Measurements from ENCODE around the gene TCP1. TPM values are rescaled to one million over a fixed set of nuclear protein-coding genes. Genes with fewer than 3 reads are reported as not detected.

TCP1 gene
- total and polyA plus RNA-seq, 2 experiments from 2014 or later: 222 to 346 TPM

DNA sequence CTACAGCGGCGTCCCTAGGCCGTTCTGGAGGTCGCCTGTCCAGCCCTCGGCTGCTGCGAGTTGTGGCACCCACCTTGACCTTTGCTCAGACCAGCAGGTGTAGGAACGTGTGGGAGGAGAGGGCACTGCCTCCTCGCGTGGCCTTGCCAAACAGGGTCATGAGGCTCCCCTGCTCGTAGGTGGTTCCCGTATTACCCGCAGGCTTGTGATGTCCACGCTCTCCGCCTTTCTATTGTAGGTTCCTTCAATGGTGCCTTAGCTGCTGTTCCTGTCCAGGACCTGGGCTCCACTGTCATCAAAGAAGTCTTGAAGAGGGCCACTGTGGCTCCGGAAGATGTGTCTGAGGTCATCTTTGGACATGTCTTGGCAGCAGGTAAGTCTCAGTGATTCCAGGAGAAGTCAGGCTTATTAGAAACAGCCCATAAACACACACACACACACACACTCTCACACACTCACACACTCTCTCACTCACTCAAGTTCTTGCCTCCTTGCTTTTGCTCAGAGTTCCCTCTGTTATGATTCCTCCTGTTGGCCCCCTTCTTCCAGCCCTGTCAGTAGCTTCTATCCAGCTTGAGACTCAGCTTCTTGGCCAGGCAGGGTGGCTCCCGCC, 26.6 kb downstream of the TCP1 start:
- peak overlapping the region; percentile 90 for H3K4me3 Mint-ChIP-seq
- H3K9me3 Mint-ChIP-seq: no peaks in the 10 kb centered on the region; the same call in 2 of the 3 replicates
- peaks cover 20% of the 10 kb centered on the region for H3K27me3 Mint-ChIP-seq (ENCODE audit: insufficient read depth, low read depth, poor library complexity)
- H3K4me1 Mint-ChIP-seq: peaks cover 37% of the 10 kb centered on the region
- peak overlapping the region; percentile 88 for H3K4me3 ChIP-seq
- DNase-seq (ENCODE audit: low spot score) (peak; percentile 20), ATAC-seq (no peak)
- H3K9me2 ChIP-seq (ENCODE audit: insufficient read depth): no peaks in the 10 kb centered on the region
- H3K36me3 Mint-ChIP-seq (ENCODE audit: low read depth): peaks cover 71% of the 10 kb centered on the region
- no peak overlapping the region for H2AFZ ChIP-seq
- H3F3A ChIP-seq (replicated peaks; ENCODE audit: low read depth): peaks cover 5% of the 10 kb centered on the region
- peak overlapping the region; percentile 83 for H3K4me2 ChIP-seq
- no peak overlapping the region for H3K27ac ChIP-seq (ENCODE audit: low read depth)
- TF ChIP-seq, protein P1, sequence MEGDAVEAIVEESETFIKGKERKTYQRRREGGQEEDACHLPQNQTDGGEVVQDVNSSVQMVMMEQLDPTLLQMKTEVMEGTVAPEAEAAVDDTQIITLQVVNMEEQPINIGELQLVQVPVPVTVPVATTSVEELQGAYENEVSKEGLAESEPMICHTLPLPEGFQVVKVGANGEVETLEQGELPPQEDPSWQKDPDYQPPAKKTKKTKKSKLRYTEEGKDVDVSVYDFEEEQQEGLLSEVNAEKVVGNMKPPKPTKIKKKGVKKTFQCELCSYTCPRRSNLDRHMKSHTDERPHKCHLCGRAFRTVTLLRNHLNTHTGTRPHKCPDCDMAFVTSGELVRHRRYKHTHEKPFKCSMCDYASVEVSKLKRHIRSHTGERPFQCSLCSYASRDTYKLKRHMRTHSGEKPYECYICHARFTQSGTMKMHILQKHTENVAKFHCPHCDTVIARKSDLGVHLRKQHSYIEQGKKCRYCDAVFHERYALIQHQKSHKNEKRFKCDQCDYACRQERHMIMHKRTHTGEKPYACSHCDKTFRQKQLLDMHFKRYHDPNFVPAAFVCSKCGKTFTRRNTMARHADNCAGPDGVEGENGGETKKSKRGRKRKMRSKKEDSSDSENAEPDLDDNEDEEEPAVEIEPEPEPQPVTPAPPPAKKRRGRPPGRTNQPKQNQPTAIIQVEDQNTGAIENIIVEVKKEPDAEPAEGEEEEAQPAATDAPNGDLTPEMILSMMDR (conservative IDR thresholded peaks at IDR 0.05; ENCODE audit: low read depth in 2 of 2): no peak
- TF ChIP-seq EZH2phosphoT487 (IDR thresholded peaks at IDR 0.05; ENCODE audit: unreplicated experiment) (no peak), ZNF114 (CRISPR knock-in tag; IDR thresholded peaks at IDR 0.05) (no peak)
- TF ChIP-seq, protein P2, sequence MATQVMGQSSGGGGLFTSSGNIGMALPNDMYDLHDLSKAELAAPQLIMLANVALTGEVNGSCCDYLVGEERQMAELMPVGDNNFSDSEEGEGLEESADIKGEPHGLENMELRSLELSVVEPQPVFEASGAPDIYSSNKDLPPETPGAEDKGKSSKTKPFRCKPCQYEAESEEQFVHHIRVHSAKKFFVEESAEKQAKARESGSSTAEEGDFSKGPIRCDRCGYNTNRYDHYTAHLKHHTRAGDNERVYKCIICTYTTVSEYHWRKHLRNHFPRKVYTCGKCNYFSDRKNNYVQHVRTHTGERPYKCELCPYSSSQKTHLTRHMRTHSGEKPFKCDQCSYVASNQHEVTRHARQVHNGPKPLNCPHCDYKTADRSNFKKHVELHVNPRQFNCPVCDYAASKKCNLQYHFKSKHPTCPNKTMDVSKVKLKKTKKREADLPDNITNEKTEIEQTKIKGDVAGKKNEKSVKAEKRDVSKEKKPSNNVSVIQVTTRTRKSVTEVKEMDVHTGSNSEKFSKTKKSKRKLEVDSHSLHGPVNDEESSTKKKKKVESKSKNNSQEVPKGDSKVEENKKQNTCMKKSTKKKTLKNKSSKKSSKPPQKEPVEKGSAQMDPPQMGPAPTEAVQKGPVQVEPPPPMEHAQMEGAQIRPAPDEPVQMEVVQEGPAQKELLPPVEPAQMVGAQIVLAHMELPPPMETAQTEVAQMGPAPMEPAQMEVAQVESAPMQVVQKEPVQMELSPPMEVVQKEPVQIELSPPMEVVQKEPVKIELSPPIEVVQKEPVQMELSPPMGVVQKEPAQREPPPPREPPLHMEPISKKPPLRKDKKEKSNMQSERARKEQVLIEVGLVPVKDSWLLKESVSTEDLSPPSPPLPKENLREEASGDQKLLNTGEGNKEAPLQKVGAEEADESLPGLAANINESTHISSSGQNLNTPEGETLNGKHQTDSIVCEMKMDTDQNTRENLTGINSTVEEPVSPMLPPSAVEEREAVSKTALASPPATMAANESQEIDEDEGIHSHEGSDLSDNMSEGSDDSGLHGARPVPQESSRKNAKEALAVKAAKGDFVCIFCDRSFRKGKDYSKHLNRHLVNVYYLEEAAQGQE (IDR thresholded peaks at IDR 0.05; ENCODE audit: unreplicated experiment): no peak
- peaks cover 18% of the 10 kb centered on the region for H3K4me1 ChIP-seq (ENCODE audit: insufficient read depth)
- peak overlapping the region; percentile 82 for H3K27ac Mint-ChIP-seq
- peaks cover 44% of the 10 kb centered on the region for H3K79me2 ChIP-seq (replicated peaks; ENCODE audit: insufficient read depth)
- H3K27me3 ChIP-seq (ENCODE audit: insufficient read depth): no peaks in the 10 kb centered on the region
- H3K36me3 ChIP-seq (ENCODE audit: insufficient read depth): peaks cover 41% of the 10 kb centered on the region
- peaks cover 9% of the 10 kb centered on the region; the same call in 1 of the 2 replicates for H4K20me1 ChIP-seq (replicated peaks; ENCODE audit: insufficient read depth)

DNA sequence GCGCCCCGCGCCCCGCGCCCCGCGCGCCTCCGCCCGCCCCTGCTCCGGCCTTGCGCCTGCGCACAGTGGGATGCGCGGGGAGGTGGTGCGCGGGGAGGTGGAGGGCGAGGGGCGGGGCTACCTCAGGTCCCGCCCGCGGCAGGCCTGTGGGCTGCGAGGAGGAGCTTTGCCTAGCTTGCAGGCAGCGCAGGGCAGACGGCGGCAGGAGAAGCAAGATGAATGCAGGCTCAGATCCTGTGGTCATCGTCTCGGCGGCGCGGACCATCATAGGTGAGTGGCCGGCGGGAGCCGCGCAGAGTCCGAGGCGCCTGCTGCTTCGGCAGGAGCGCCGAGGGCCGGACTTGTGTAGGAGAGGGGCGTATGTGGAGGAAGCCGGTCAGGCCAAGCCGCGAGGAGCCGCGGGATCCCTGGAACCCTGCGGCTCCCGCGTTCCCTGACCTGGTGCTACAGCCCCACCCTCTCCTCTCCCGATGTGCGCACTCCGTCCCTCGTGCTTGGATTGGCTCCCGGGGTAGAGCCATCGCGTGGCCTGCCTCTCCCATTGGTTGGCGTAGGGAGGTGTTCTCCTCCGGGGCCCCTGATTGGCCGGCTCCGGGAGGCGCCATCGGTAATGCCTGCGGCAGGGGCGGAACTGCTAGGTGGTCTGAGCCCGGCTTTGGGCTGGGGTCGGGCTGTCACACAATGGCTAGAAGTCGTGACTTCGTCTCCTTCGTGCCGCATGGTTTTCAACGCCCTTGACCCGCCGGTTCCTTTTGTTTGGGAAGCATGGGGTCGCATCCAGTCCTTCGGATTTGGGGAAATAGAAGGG, 27.3 kb downstream of the TCP1 start, which contains the start of gene ACAT2:
Gene ACAT2 (plus strand): TSS at position 173 of the 808 bp plus-strand sequence. CDS start 43 bp downstream, at position 216.
- Histone ChIP-seq H2AFZ (peak within 1 kb of the TSS; percentile 80; the same call in 1 of the 2 replicates), H3K4me2 (peak within 1 kb of the TSS; percentile 83), H3K4me3 (peak within 1 kb of the TSS; percentile 88), H3K9me2 (ENCODE audit: insufficient read depth) (no peaks in the 10 kb centered on the region), H4K20me1 (replicated peaks; ENCODE audit: insufficient read depth) (0 out of 2 replicates have a peak, but pooled peaks cover 9% of the 10 kb centered on the region), H3K36me3 (ENCODE audit: insufficient read depth) (peaks cover 40% of the 10 kb centered on the region), H3K27me3 (ENCODE audit: insufficient read depth) (no peaks in the 10 kb centered on the region), H3K4me1 (ENCODE audit: insufficient read depth) (peaks cover 18% of the 10 kb centered on the region), H3K79me2 (replicated peaks; ENCODE audit: insufficient read depth) (peaks cover 44% of the 10 kb centered on the region), H3K27ac (ENCODE audit: low read depth) (peak within 1 kb of the TSS; percentile 98), H3F3A (replicated peaks; ENCODE audit: low read depth) (peaks cover 5% of the 10 kb centered on the region)
- peak within 1 kb of the TSS; percentile 96 for H3K27ac Mint-ChIP-seq
- H3K4me1 Mint-ChIP-seq: peaks cover 38% of the 10 kb centered on the region
- DNase-seq (ENCODE audit: low spot score) (peak; percentile 97), ATAC-seq (peak; percentile 92)
- peak within 1 kb of the TSS; percentile 90 for H3K4me3 Mint-ChIP-seq
- peaks cover 20% of the 10 kb centered on the region for H3K27me3 Mint-ChIP-seq (ENCODE audit: insufficient read depth, low read depth, poor library complexity)
- no peaks in the 10 kb centered on the region; the same call in 2 of the 3 replicates for H3K9me3 Mint-ChIP-seq
- H3K36me3 Mint-ChIP-seq (ENCODE audit: low read depth): peaks cover 71% of the 10 kb centered on the region
- TF ChIP-seq ZNF114 (CRISPR knock-in tag; IDR thresholded peaks at IDR 0.05): no peak
- TF ChIP-seq, protein P3, sequence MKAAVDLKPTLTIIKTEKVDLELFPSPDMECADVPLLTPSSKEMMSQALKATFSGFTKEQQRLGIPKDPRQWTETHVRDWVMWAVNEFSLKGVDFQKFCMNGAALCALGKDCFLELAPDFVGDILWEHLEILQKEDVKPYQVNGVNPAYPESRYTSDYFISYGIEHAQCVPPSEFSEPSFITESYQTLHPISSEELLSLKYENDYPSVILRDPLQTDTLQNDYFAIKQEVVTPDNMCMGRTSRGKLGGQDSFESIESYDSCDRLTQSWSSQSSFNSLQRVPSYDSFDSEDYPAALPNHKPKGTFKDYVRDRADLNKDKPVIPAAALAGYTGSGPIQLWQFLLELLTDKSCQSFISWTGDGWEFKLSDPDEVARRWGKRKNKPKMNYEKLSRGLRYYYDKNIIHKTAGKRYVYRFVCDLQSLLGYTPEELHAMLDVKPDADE (IDR thresholded peaks at IDR 0.05): no peak
- peak; percentile 78; the same call in 1 of the 2 replicates for TF ChIP-seq CREB1 (CRISPR knock-in tag; IDR thresholded peaks at IDR 0.05; ENCODE audit: low read depth)
- TF ChIP-seq POLR2AphosphoS5 (IDR thresholded peaks at IDR 0.05; ENCODE audit: low read depth): peak; percentile 83
- TF ChIP-seq EZH2 (IDR thresholded peaks at IDR 0.05; ENCODE audit: low read depth, unreplicated experiment): no peak

Measured in GM23338 (cell line).